ENCODE data around the gene GALNT18. TPM values are rescaled to one million over a fixed set of nuclear protein-coding genes. Genes with fewer than 3 reads are reported as not detected.

GALNT18 gene
- total RNA-seq, 2 experiments from 2014 or later = 6.8 to 7.4 TPM

DNA sequence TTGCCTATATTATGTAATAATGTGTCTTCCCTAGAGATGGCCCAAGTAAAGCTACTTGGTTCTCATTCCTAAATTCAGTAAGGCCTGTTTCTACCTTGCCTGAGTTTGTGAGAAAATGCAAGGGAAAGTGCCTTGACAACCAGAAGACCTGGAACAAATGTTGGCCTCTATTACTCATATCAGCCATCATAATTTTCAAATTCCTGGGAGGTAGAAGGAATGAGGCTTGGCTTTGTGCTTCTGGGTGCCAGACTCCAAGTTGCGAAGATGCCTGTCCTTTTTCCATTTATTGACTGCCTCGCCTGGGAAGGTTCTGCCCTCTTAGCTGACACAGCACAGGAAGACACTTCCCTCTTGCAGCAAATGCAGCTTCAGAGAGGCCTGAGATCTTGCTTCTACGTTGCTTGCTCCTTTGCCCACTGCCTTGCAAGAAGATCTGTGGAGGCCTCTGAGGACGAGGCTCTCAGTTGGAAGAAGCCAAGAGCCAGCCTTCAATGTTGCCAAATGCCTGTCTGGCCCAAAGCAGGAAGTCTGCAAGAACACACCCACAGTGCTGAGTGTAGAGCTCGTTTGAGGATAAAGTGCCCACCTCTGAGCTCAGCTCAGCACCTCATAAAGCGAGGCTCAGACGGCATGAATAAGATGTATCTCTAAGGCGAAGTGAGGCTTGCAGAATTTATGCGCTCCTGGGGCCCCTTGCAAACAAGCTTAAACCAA, 120.1 kb downstream of the GALNT18 start:
- Mint-ChIP-seq H3K27ac (no peak overlapping the region), H3K4me1 (ENCODE audit: low read depth) (no peaks in the 10 kb centered on the region), H3K9me3 (no peaks in the 10 kb centered on the region), H3K36me3 (ENCODE audit: low read depth) (no peaks in the 10 kb centered on the region), H3K4me3 (no peak overlapping the region), H3K27me3 (peaks cover 5% of the 10 kb centered on the region)
- no peak for TF ChIP-seq CTCF (IDR thresholded peaks at IDR 0.05)
- POLR2A ChIA-PET = no interaction called here
- CTCF ChIA-PET = no interaction called here
- DNase-seq = no peak
- ATAC-seq = no peak
- intact Hi-C loops (cut with micrococcal nuclease) = no loop called here

DNA sequence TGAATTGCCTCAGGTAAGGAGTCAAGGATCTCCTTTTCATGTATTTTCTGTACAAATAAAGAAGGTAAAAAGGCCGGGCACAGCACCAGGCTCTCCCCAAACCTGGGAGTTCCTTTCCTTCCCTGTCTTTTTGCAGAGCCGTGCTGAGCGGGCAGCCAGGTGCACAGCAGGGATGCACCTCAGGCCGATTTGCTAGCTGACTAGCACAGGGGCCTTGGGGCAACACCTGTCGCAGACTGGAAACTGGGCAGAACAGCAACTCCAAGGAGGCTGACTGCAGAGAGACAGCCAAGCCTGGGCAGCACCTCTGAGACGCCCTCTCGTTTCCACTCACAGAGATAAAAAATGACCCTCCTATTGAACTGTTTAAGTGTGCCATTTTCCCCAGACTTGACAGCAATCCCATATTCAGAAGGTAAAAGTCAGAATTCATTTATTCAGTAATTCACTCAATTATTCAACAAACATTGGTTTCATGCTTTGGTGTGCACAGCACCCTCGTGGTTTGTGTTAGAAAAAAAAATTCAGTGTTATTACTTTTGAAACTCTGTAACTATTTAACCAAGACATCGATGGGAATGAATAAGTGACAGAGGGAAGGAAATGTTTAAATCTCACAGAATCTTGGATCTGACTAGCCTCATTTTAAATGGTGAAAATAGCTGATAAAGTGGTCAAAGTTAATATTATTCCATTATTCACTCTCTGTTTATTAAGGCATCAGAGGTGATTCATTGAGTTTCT, 120.9 kb downstream of the GALNT18 start:
- DNase-seq (no peak), ATAC-seq (no peak)
- no peak overlapping the region for H3K4me3 Mint-ChIP-seq
- POLR2A ChIA-PET = no interaction called here
- H3K27me3 Mint-ChIP-seq = peaks cover 5% of the 10 kb centered on the region
- CTCF ChIA-PET = no interaction called here
- H3K36me3 Mint-ChIP-seq (ENCODE audit: low read depth) = no peaks in the 10 kb centered on the region
- H3K9me3 Mint-ChIP-seq = no peaks in the 10 kb centered on the region
- TF ChIP-seq CTCF (IDR thresholded peaks at IDR 0.05) = no peak
- H3K27ac Mint-ChIP-seq = no peak overlapping the region
- no peaks in the 10 kb centered on the region for H3K4me1 Mint-ChIP-seq (ENCODE audit: low read depth)
- intact Hi-C loops (cut with micrococcal nuclease) = no loop called here

DNA sequence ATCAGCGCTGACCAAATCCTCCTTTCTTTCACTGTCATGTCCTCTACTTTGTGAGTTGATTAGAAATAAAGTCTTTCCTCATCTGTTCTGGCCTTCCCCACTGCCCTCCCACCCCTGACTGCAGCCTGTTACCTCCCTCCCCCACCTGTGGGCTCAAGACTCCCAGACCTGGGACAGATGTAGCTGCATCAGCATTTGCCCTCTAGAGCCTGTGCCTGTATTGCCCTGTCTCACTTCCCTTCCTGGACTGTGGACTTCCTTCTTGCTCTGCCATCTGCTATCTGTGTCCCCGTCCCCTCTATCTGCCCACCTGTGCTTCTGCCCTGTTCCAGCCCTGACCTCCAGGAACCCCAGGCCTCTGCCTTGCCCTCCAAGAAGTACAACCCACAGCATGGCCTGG, 122.5 kb downstream of the GALNT18 start:
- H3K27me3 Mint-ChIP-seq = peaks cover 5% of the 10 kb centered on the region
- ATAC-seq = no peak
- POLR2A ChIA-PET = no interaction called here
- no peaks in the 10 kb centered on the region for H3K4me1 Mint-ChIP-seq (ENCODE audit: low read depth)
- no peak for DNase-seq
- intact Hi-C loops (cut with micrococcal nuclease) = no loop called here
- no peaks in the 10 kb centered on the region for H3K9me3 Mint-ChIP-seq
- H3K4me3 Mint-ChIP-seq = no peak overlapping the region
- no peak overlapping the region for H3K27ac Mint-ChIP-seq
- H3K36me3 Mint-ChIP-seq (ENCODE audit: low read depth) = no peaks in the 10 kb centered on the region
- CTCF ChIA-PET = no interaction called here
- no peak for TF ChIP-seq CTCF (IDR thresholded peaks at IDR 0.05)

DNA sequence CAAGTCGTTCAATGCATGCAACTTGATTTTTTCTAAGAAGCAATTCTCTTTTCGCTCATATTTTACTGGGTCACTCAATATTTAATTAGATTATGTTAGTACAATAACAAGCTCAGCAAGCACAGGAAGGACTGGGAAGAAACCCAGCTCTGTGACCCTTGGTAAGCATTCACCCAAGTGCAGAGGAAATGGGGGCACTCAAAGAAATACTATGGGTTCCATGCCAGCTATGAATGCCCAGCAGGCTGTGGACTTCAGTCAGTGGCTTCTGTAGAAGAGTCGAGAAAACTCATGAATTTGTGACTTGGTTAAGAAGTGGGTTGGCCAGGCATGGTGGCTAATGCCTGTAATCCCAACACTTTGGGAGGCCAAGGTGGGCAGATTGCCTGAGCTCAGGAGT, 123.6 kb downstream of the GALNT18 start:
- H3K27me3 Mint-ChIP-seq = peaks cover 2% of the 10 kb centered on the region
- CTCF ChIA-PET = no interaction called here
- H3K9me3 Mint-ChIP-seq = no peaks in the 10 kb centered on the region
- no peak for TF ChIP-seq CTCF (IDR thresholded peaks at IDR 0.05)
- no peaks in the 10 kb centered on the region for H3K4me1 Mint-ChIP-seq (ENCODE audit: low read depth)
- H3K27ac Mint-ChIP-seq = no peak overlapping the region
- H3K4me3 Mint-ChIP-seq = no peak overlapping the region
- intact Hi-C loops (cut with micrococcal nuclease) = no loop called here
- POLR2A ChIA-PET = no interaction called here
- no peaks in the 10 kb centered on the region for H3K36me3 Mint-ChIP-seq (ENCODE audit: low read depth)
- DNase-seq (no peak), ATAC-seq (no peak)

- ChIA-PET CTCF (no interaction called here), POLR2A (no interaction called here)
- H3K4me1 Mint-ChIP-seq (ENCODE audit: low read depth) = no peaks in the 10 kb centered on the region
- no peaks in the 10 kb centered on the region for H3K9me3 Mint-ChIP-seq
- no peak for ATAC-seq
- no peak overlapping the region for H3K27ac Mint-ChIP-seq
- H3K27me3 Mint-ChIP-seq = peaks cover 2% of the 10 kb centered on the region
- DNase-seq = no peak
- H3K4me3 Mint-ChIP-seq = no peak overlapping the region
- TF ChIP-seq CTCF (IDR thresholded peaks at IDR 0.05) = no peak
- no peaks in the 10 kb centered on the region for H3K36me3 Mint-ChIP-seq (ENCODE audit: low read depth)
- intact Hi-C loops (cut with micrococcal nuclease) = no loop called here
These were observed 124.9 kb downstream of the GALNT18 start for GRCh38 chr11:11496879-11497278.
